Diencephalon (tissue), 1 donor: ENCODE results near the gene MYL4. TPM values are rescaled to one million over a fixed set of nuclear protein-coding genes. Genes with fewer than 3 reads are reported as not detected.

Experiments used
- small RNA-seq: library from RNA; depleted of rRNA; stranded (forward); fragments of <200 nt; gene quantifications from one replicate; pipeline ENCODE3, GENCODE V24; 2014
- total RNA-seq: library from RNA; depleted of rRNA; stranded (reverse); fragments of >200 nt; gene quantifications from one replicate; pipeline ENCODE4 v1.2.3, GENCODE V29; 2014

Gene MYL4
- total RNA-seq: 3.9 TPM

GRCh38 chr17:47208744-47209488 lies at the start of gene MYL4:
MYL4 (plus strand) TSS chr17:47209348; CDS start chr17:47209423, 75 bp downstream.

GRCh38 chr17:47188876-47189731 lies 20.0 kb upstream of the MYL4 start, which contains the start of gene CDC27:
CDC27 (minus strand) TSS chr17:47189295; CDS start chr17:47189172, 123 bp downstream.

GRCh38 chr17:47253541-47254402 lies 44.6 kb downstream of the MYL4 start, which contains the start of gene ITGB3:
ITGB3 (plus strand) TSS chr17:47253827; CDS start chr17:47253862, 35 bp downstream.

Small RNAs within 50 kb of the gene (small RNA-seq; reads per million reads assigned to genes)
- not detected for gene RNU7-186P

Other genes starting within 250 kb of the MYL4 start
- 1.6 TPM for gene RPRML, start 230.1 kb upstream of the MYL4 start, total RNA-seq
- 103 TPM for gene CDC27, start 20.1 kb upstream of the MYL4 start, total RNA-seq
- 2.1 TPM for gene ITGB3, start 44.5 kb downstream of the MYL4 start, total RNA-seq
- gene EFCAB13, start 114.6 kb downstream of the MYL4 start, total RNA-seq: 7.4 TPM